ENCODE data around the gene HDAC6.
"Not testable (repeated sequence)": the region's sequence is repeated elsewhere in the genome, so short reads cannot be mapped to it uniquely, and the experiment has no call there.

GRCh38 chrX:48853494-48853893, 51.6 kb downstream of the HDAC6 start:
- not testable (repeated sequence) for TF ChIP-seq CTCF (conservative IDR thresholded peaks at IDR 0.05); EZH2 (IDR thresholded peaks at IDR 0.05; ENCODE audit: low read depth)
